HFFc6 (cell line): ENCODE results near the gene FGD2. TPM values are rescaled to one million over a fixed set of nuclear protein-coding genes. Genes with fewer than 3 reads are reported as not detected.
"Not testable (repeated sequence)": the region's sequence is repeated elsewhere in the genome, so short reads cannot be mapped to it uniquely, and the experiment has no call there.

Experiments
- DNase-seq: peaks from one replicate; pipeline ENCODE4 v3.0.0-alpha.2; 2018
- H3K27ac Mint-ChIP-seq: 2 replicates; pipeline ENCODE4 v1.8.0; 2020; ENCODE audit warnings: mild to moderate bottlenecking, mixed read lengths
- H3K27me3 Mint-ChIP-seq: 2 replicates; pipeline ENCODE4 v1.8.0; 2021; ENCODE audit warnings: mild to moderate bottlenecking, moderate library complexity, mixed read lengths; ENCODE audit not compliant: insufficient read depth
- H3K36me3 Mint-ChIP-seq: 2 replicates; pipeline ENCODE4 v1.8.0; 2021; ENCODE audit warnings: low read depth, mixed read lengths
- H3K4me1 Mint-ChIP-seq: 2 replicates; pipeline ENCODE4 v1.8.0; 2020; ENCODE audit warnings: low read depth, mixed read lengths
- H3K4me3 Mint-ChIP-seq: 2 replicates; pipeline ENCODE4 v1.8.0; 2020; ENCODE audit warnings: mild to moderate bottlenecking, moderate library complexity, mixed read lengths
- H3K9me3 Mint-ChIP-seq: 2 replicates; pipeline ENCODE4 v1.8.0; 2020; ENCODE audit warnings: mild to moderate bottlenecking, mixed read lengths
- total RNA-seq, 6 experiments: library from RNA; stranded (reverse); fragmentation: NEBNext Ultra II Directional; extraction: Animal tissue kit (Norgen Biotek cat#: 25700); gene quantifications; 2 replicates in 1 of 6; 3 replicates in 5 of 6; pipeline ENCODE4 v1.2.3, GENCODE V29; 2021
- TF ChIP-seq, protein P1 (sequence below): fragments of 200-600 bp; sonication (generic); IDR thresholded peaks from 2 replicates; pipeline ENCODE4 v1.5.0; 2021; ENCODE audit warnings: antibody characterized with exemption, mild to moderate bottlenecking

The FGD2 gene
- total RNA-seq, 6 experiments from 2014 or later = not detected

DNA sequence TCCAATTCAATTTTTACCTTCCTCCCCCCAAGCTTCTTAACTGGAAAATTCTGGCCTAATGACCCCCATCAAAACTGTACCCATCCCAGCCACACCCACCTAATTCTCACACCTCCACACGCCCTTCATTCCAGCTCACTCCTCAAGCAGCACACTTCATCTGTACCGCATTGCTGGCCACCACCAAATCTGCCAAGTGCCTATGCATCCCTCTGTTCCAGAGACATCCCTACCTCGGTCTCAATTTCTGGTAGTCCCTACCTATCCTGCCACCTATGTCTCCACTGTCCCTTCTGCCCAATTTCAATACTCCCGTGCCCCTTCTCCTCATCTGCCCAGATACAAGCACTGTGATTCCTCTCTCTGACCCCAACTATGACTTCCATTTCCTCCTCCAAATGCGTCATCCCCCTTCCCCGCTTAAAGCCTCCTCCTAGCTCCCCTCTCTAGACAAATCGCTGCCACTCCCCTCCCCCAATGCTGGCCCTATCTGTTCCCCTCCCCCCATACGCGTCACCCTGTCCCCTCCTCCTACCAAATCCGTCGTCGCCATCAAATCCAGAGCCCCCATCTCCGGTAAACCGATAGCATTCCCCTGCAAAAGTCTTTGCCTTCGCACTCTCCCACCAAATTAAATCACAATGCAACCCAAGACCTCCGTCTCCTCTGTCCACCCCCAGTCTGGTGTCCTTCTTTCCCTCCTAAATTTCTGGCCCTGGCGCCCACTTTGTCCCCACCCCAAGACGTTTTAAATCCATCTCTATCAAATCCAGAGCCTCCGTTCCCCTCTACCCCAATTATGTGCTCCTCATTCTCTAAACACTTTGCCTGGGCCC is 20.7 kb upstream of the FGD2 start:
- no peak overlapping the region for H3K4me3 Mint-ChIP-seq
- peaks cover 40% of the 10 kb centered on the region for H3K4me1 Mint-ChIP-seq
- no peaks in the 10 kb centered on the region for H3K9me3 Mint-ChIP-seq
- no peak overlapping the region for H3K27ac Mint-ChIP-seq
- TF ChIP-seq, protein P1, sequence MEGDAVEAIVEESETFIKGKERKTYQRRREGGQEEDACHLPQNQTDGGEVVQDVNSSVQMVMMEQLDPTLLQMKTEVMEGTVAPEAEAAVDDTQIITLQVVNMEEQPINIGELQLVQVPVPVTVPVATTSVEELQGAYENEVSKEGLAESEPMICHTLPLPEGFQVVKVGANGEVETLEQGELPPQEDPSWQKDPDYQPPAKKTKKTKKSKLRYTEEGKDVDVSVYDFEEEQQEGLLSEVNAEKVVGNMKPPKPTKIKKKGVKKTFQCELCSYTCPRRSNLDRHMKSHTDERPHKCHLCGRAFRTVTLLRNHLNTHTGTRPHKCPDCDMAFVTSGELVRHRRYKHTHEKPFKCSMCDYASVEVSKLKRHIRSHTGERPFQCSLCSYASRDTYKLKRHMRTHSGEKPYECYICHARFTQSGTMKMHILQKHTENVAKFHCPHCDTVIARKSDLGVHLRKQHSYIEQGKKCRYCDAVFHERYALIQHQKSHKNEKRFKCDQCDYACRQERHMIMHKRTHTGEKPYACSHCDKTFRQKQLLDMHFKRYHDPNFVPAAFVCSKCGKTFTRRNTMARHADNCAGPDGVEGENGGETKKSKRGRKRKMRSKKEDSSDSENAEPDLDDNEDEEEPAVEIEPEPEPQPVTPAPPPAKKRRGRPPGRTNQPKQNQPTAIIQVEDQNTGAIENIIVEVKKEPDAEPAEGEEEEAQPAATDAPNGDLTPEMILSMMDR = no peak
- DNase-seq = peak; percentile 48
- no peaks in the 10 kb centered on the region; the same call in 1 of the 2 replicates for H3K27me3 Mint-ChIP-seq
- H3K36me3 Mint-ChIP-seq = peaks cover 5% of the 10 kb centered on the region; the same call in 1 of the 2 replicates

DNA sequence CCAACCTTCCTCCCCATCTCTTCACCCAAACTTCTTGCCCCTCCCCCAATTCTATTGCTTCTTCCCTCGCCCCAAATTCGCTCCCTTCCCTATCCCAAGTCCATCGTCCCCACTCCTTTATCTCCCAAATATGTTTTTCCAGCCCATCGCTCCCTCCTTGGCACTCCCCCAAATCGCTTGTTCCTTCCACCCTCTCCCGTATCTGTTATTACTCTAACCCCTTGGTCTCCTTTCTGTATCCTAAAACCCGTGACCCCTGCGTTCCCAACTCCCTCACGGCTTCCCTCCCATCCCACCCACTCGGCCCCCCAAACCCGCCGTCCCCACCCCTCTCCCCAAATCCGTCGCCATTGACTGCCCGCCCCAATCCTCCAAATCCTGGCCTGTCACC is 20.0 kb upstream of the FGD2 start:
- H3K27ac Mint-ChIP-seq = no peak overlapping the region
- peaks cover 2% of the 10 kb centered on the region; the same call in 1 of the 2 replicates for H3K36me3 Mint-ChIP-seq
- DNase-seq = no peak
- no peaks in the 10 kb centered on the region for H3K9me3 Mint-ChIP-seq
- peaks cover 34% of the 10 kb centered on the region for H3K4me1 Mint-ChIP-seq
- H3K4me3 Mint-ChIP-seq = no peak overlapping the region
- no peaks in the 10 kb centered on the region; the same call in 1 of the 2 replicates for H3K27me3 Mint-ChIP-seq
- TF ChIP-seq, protein P1 = no peak

DNA sequence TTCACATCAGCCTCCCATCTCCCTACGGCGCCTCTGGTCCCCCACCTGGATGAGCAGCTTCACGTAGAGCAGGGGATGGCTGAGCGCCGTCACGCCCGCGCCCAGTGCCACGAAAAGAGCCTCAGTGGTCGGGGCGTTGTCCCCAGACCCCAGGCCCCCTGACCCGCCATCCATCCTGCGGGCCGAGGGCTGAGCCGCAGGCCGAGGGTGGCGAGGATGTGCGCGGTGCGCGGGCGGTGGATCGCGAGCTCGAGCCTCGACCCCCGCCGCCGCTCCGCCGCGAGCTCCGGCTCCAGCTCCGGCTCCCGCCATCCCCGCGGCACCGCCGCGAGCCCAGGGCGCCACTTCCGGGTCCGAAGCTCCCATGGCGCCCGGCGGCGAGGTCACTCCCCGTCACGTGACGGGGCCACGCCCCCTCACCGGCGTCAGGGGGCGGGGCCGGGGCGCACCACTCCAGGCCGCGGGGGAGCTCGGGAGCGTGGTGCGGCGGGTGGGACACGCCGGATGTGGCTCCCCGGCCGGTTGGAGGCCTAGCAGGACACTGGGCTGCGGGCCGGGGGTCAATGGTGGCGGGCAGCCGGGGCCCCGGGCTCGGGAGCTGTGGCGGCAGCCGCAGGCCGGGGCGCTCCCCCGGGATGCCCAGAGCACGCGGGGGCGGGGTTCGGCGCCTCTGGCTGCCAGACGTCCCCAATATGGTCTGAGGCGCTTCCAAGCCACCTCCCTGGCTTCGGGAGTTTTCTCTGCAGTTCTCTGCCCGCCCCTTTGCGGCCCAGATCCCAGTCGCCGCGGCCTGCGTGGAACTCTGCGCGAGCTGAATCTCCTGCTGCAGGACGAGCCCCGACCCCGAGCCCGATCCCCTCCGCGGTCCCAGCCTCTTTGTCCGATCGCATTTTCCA is 19.4 kb upstream of the FGD2 start, which contains the start of gene MTCH1:
MTCH1 (minus strand) TSS at position 389 of the 896 bp plus-strand sequence; CDS start at position 366, 23 bp downstream.
- H3K9me3 Mint-ChIP-seq = no peaks in the 10 kb centered on the region
- no peaks in the 10 kb centered on the region for H3K36me3 Mint-ChIP-seq
- TF ChIP-seq, protein P1 = no peak; the same call in 1 of the 2 replicates
- H3K27me3 Mint-ChIP-seq = peaks cover 4% of the 10 kb centered on the region
- peak within 1 kb of the TSS; percentile 97 for H3K4me3 Mint-ChIP-seq
- H3K4me1 Mint-ChIP-seq = peaks cover 27% of the 10 kb centered on the region
- H3K27ac Mint-ChIP-seq = peak within 1 kb of the TSS; percentile 96
- peak; percentile 84 for DNase-seq

GRCh38 chr6:36986704-36987047 is 18.8 kb upstream of the FGD2 start:
- Mint-ChIP-seq H3K36me3 (no peaks in the 10 kb centered on the region), H3K27ac (peak overlapping the region; percentile 96), H3K27me3 (peaks cover 4% of the 10 kb centered on the region), H3K9me3 (no peaks in the 10 kb centered on the region), H3K4me1 (peaks cover 21% of the 10 kb centered on the region), H3K4me3 (peak overlapping the region; percentile 97)
- peak; percentile 4 for DNase-seq
- TF ChIP-seq, protein P1 = no peak

- Mint-ChIP-seq H3K27me3 (peaks cover 10% of the 10 kb centered on the region), H3K9me3 (no peaks in the 10 kb centered on the region), H3K4me1 (peaks cover 15% of the 10 kb centered on the region), H3K36me3 (no peaks in the 10 kb centered on the region), H3K4me3 (no peak overlapping the region), H3K27ac (no peak overlapping the region)
- DNase-seq = no peak
- TF ChIP-seq, protein P1 = no peak
Observed at GRCh38 chr6:36989264-36989663, 16.2 kb upstream of the FGD2 start.

DNA sequence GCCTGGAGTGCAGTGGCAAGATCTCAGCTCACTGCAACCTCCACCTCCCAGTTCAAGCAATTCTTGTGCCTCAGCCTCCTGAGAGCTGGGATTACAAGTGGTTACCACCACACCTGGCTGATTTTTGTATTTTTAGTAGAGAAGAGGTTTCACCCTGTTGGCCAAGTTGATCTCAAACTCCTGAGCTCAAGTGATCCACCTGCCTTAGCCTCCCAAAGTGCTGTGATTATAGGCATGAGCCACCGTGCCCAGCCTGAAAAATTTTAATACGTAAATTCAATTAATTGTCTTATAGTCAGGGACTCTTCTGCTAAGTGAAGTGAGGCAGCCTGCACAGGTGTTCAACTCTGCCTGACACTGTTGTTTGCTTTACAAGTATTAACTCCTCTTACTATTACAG is 15.1 kb upstream of the FGD2 start:
- H3K4me1 Mint-ChIP-seq = peaks cover 15% of the 10 kb centered on the region

More for the DNA sequence above, 15.1 kb upstream of the FGD2 start:
- H3K9me3 Mint-ChIP-seq, H3K36me3 Mint-ChIP-seq, H3K27me3 Mint-ChIP-seq, H3K4me3 Mint-ChIP-seq, H3K27ac Mint-ChIP-seq, DNase-seq: not testable (repeated sequence)
